Measurements from ENCODE around the gene LAP3.

Gene LAP3

DNA sequence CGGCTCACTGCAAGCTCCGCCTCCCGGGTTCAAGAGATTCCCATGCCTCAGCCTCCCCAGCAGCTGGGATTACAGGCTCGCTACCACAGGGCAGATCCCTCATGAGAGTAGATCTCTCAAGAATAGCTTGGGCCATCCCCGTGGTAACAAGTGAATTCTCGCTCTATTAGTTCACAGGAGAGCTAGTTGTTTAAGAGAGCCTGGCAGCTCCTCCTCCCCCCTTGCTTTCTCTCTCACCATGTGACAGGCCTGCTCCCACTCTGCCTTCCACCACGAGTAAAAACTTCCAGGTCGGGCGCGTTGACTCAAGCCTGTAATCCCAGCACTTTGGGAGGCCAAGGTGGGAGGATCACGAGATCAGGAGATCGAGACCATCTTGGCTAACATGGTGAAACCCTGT is 30.3 kb upstream of the LAP3 start:
- H3K36me3 ChIP-seq (ENCODE audit: control insufficient read depth, insufficient read depth, low read length), result no peaks in the 10 kb centered on the region
- H3K4me3 ChIP-seq (replicated peaks; ENCODE audit: low read depth, low read length), result no peak overlapping the region
- TF ChIP-seq, protein P1, sequence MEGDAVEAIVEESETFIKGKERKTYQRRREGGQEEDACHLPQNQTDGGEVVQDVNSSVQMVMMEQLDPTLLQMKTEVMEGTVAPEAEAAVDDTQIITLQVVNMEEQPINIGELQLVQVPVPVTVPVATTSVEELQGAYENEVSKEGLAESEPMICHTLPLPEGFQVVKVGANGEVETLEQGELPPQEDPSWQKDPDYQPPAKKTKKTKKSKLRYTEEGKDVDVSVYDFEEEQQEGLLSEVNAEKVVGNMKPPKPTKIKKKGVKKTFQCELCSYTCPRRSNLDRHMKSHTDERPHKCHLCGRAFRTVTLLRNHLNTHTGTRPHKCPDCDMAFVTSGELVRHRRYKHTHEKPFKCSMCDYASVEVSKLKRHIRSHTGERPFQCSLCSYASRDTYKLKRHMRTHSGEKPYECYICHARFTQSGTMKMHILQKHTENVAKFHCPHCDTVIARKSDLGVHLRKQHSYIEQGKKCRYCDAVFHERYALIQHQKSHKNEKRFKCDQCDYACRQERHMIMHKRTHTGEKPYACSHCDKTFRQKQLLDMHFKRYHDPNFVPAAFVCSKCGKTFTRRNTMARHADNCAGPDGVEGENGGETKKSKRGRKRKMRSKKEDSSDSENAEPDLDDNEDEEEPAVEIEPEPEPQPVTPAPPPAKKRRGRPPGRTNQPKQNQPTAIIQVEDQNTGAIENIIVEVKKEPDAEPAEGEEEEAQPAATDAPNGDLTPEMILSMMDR (IDR thresholded peaks at IDR 0.05; ENCODE audit: insufficient read depth, low read length, poor library complexity, severe bottlenecking), result no peak
- no peak for DNase-seq (ENCODE audit: extremely low read depth, insufficient read length)
- H3K27me3 ChIP-seq (replicated peaks; ENCODE audit: control insufficient read depth, insufficient read depth, low read length), result no peaks in the 10 kb centered on the region

GRCh38 chr4:17550549-17550948 is 26.4 kb upstream of the LAP3 start:
- Histone ChIP-seq H3K4me3 (replicated peaks; ENCODE audit: low read depth, low read length) (no peak overlapping the region), H3K27me3 (replicated peaks; ENCODE audit: control insufficient read depth, insufficient read depth, low read length) (no peaks in the 10 kb centered on the region), H3K36me3 (ENCODE audit: control insufficient read depth, insufficient read depth, low read length) (no peaks in the 10 kb centered on the region)
- TF ChIP-seq, protein P1 (IDR thresholded peaks at IDR 0.05; ENCODE audit: insufficient read depth, low read length, poor library complexity, severe bottlenecking), result no peak
- DNase-seq (ENCODE audit: extremely low read depth, insufficient read length), result no peak

- H3K36me3 ChIP-seq (ENCODE audit: control insufficient read depth, insufficient read depth, low read length), result no peaks in the 10 kb centered on the region
- no peak for DNase-seq (ENCODE audit: extremely low read depth, insufficient read length)
- H3K27me3 ChIP-seq (replicated peaks; ENCODE audit: control insufficient read depth, insufficient read depth, low read length), result no peaks in the 10 kb centered on the region
- TF ChIP-seq, protein P1 (IDR thresholded peaks at IDR 0.05; ENCODE audit: insufficient read depth, low read length, poor library complexity, severe bottlenecking), result no peak
- no peak overlapping the region for H3K4me3 ChIP-seq (replicated peaks; ENCODE audit: low read depth, low read length)
Observed at GRCh38 chr4:17552427-17552826, 24.6 kb upstream of the LAP3 start.

DNA sequence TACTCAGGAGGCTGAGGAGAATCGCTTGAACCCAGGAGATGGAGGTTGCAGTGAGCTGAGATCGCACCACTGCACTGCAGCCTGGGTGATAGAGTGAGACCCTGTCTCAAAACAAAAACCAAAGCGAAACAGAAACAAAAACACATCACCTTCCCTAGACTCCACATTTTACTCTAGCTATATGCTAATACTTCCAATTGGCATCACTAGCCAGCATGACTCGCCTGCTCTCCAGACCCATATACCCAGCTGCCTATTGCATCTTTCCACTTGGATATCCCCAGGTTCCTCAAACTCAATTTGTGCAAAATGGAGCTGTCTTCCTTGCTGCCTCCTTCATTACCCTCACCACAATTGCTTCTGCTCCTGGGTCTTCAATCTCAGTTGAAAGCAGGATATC is 22.4 kb upstream of the LAP3 start:
- no peaks in the 10 kb centered on the region for H3K36me3 ChIP-seq (ENCODE audit: control insufficient read depth, insufficient read depth, low read length)
- no peak overlapping the region for H3K4me3 ChIP-seq (replicated peaks; ENCODE audit: low read depth, low read length)
- DNase-seq (ENCODE audit: extremely low read depth, insufficient read length), result no peak
- no peaks in the 10 kb centered on the region for H3K27me3 ChIP-seq (replicated peaks; ENCODE audit: control insufficient read depth, insufficient read depth, low read length)
- TF ChIP-seq, protein P1 (IDR thresholded peaks at IDR 0.05; ENCODE audit: insufficient read depth, low read length, poor library complexity, severe bottlenecking), result no peak

GRCh38 chr4:17556498-17556897 is 20.5 kb upstream of the LAP3 start:
- H3K36me3 ChIP-seq (ENCODE audit: control insufficient read depth, insufficient read depth, low read length), result no peaks in the 10 kb centered on the region
- no peak for DNase-seq (ENCODE audit: extremely low read depth, insufficient read length)
- no peaks in the 10 kb centered on the region for H3K27me3 ChIP-seq (replicated peaks; ENCODE audit: control insufficient read depth, insufficient read depth, low read length)
- H3K4me3 ChIP-seq (replicated peaks; ENCODE audit: low read depth, low read length), result no peak overlapping the region
- TF ChIP-seq, protein P1 (IDR thresholded peaks at IDR 0.05; ENCODE audit: insufficient read depth, low read length, poor library complexity, severe bottlenecking), result no peak

- H3K27me3 ChIP-seq (replicated peaks; ENCODE audit: control insufficient read depth, insufficient read depth, low read length), result no peaks in the 10 kb centered on the region
Observed at GRCh38 chr4:17557880-17558279, 19.1 kb upstream of the LAP3 start.

More at GRCh38 chr4:17557880-17558279, 19.1 kb upstream of the LAP3 start:
- TF ChIP-seq, protein P1 (IDR thresholded peaks at IDR 0.05; ENCODE audit: insufficient read depth, low read length, poor library complexity, severe bottlenecking), result no peak
- no peaks in the 10 kb centered on the region for H3K36me3 ChIP-seq (ENCODE audit: control insufficient read depth, insufficient read depth, low read length)
- H3K4me3 ChIP-seq (replicated peaks; ENCODE audit: low read depth, low read length), result no peak overlapping the region
- no peak for DNase-seq (ENCODE audit: extremely low read depth, insufficient read length)
